A549 (cell line): Measurements from ENCODE around the gene MFN2. TPM values are rescaled to one million over a fixed set of nuclear protein-coding genes. Genes with fewer than 3 reads are reported as not detected.
A peak's percentile ranks its signal among the peaks of the same experiment; 100 is the strongest.

Experiments
- ATAC-seq, 2 experiments: fragments of 200-7000 bp in 1 of 2; fragments of >200 bp in 1 of 2; cut with Nextera tagmentation in 1 of 2; cut with Tn5 transposase in 1 of 2; 3 replicates each; pipeline versions ENCODE4 v1.8.0 to v1.9.1; 2018 to 2020; ENCODE audit warnings: mild to moderate bottlenecking in 1 of 2, moderate library complexity in 1 of 2
- CTCF ChIA-PET: fragments of 300-600 bp; sonication (Branson Sonifier 250); formaldehyde crosslinking; extraction: SDS; loops from one replicate; lab custom pipeline; 2021; ENCODE audit warnings: antibody characterized with exemption, inconsistent platforms; lab: Yijun Ruan, JAX
- POLR2A ChIA-PET: fragments of 350-600 bp; formaldehyde crosslinking; extraction: SDS; loops from one replicate; lab custom pipeline; 2021; ENCODE audit warnings: antibody characterized with exemption, inconsistent platforms; lab: Yijun Ruan, JAX
- DNase-seq, 2 experiments: peaks; one replicate each; pipeline versions ENCODE4 v3.0.0 to v3.0.0-alpha.2; 2011 to 2016; ENCODE audit warnings: low read depth in 1 of 2, low spot score in 1 of 2
- FAIRE-seq: peaks from 2 replicates; lab custom pipeline; 2011; peaks lifted over from hg19 to GRCh38; lab: Jason Lieb, UNC
- H3K27ac ChIP-seq, 2 experiments: fragments of >200 bp; sonication (Bioruptor Twin); formaldehyde crosslinking; 3 replicates each; pipeline ENCODE4 v1.5.1; 2016 to 2017
- H3K4me1 ChIP-seq: fragments of >200 bp; sonication (Bioruptor Twin); formaldehyde crosslinking; 3 replicates; pipeline ENCODE4 v1.6.1; 2016
- H3K4me2 ChIP-seq: fragments of >200 bp; sonication (Bioruptor Twin); formaldehyde crosslinking; 3 replicates; pipeline ENCODE4 v1.6.1; 2016
- H3K4me3 ChIP-seq: fragments of >200 bp; sonication (Bioruptor Twin); formaldehyde crosslinking; 3 replicates; pipeline ENCODE4 v1.5.1; 2016
- H3K9me3 ChIP-seq: fragments of >200 bp; sonication (Bioruptor Twin); formaldehyde crosslinking; 3 replicates; pipeline ENCODE4 v1.6.1; 2016
- BHLHE40 ChIP-seq: IDR thresholded peaks from 2 replicates; pipeline ENCODE4 v1.6.1; 2012; ENCODE audit warnings: low read depth, low read length, inconsistent platforms
- CHD2 ChIP-seq: fragments of 150-350 bp; IDR thresholded peaks from 2 replicates; pipeline ENCODE4 v1.6.1; 2014; ENCODE audit warnings: low read length; ENCODE audit not compliant: partially characterized antibody
- CTCF ChIP-seq: fragments of >200 bp; sonication (Bioruptor Twin); formaldehyde crosslinking; IDR thresholded peaks from 3 replicates; pipeline ENCODE4 v1.5.1; 2016
- EHMT2 ChIP-seq: fragments of 200-600 bp; sonication (generic); IDR thresholded peaks from 2 replicates; pipeline ENCODE4 v1.6.1; 2016; ENCODE audit warnings: antibody characterized with exemption, low read depth, mild to moderate bottlenecking, moderate library complexity
- EP300 ChIP-seq, 2 experiments: fragments of >200 bp; sonication (Bioruptor Twin); formaldehyde crosslinking; IDR thresholded peaks; 2 replicates in 1 of 2; 3 replicates in 1 of 2; pipeline ENCODE4 v1.6.1; 2016 to 2017
- ESRRA ChIP-seq: fragments of 150-350 bp; IDR thresholded peaks from 2 replicates; pipeline ENCODE4 v1.6.1; 2014; ENCODE audit warnings: mild to moderate bottlenecking, low read length, borderline replicate concordance
- FOSB ChIP-seq: fragments of 250-450 bp; sonication (Bioruptor Pico); IDR thresholded peaks from 2 replicates; pipeline ENCODE4 v1.5.0; 2020; ENCODE audit warnings: mild to moderate bottlenecking, moderate library complexity
- FOSL2 ChIP-seq, 2 experiments: fragments of 450-650 bp in 1 of 2; fragments of >200 bp in 1 of 2; sonication (Bioruptor Twin) in 1 of 2; formaldehyde crosslinking; IDR thresholded peaks; 2 replicates each; pipeline versions ENCODE4 v1.5.0 to v1.6.1; 2016 to 2020; ENCODE audit warnings: mild to moderate bottlenecking in 1 of 2, moderate library complexity in 1 of 2
- FOXS1 ChIP-seq: fragments of 250-450 bp; sonication (Bioruptor Pico); IDR thresholded peaks from 2 replicates; pipeline ENCODE4 v1.5.0; 2020; ENCODE audit warnings: mild to moderate bottlenecking, moderate library complexity
- GATA3 ChIP-seq: IDR thresholded peaks from 2 replicates; pipeline ENCODE4 v1.6.1; 2012; ENCODE audit warnings: borderline replicate concordance
- HMGXB4 ChIP-seq: fragments of 250-450 bp; sonication (Bioruptor Pico); IDR thresholded peaks from 2 replicates; pipeline ENCODE4 v1.5.0; 2021; ENCODE audit warnings: mild to moderate bottlenecking, moderate library complexity, borderline replicate concordance
- HOXA7 ChIP-seq: fragments of 250-450 bp; sonication (Bioruptor Pico); IDR thresholded peaks from 2 replicates; pipeline ENCODE4 v1.5.0; 2020; ENCODE audit warnings: mild to moderate bottlenecking, moderate library complexity
- HOXB13 ChIP-seq: fragments of 250-450 bp; sonication (Bioruptor Pico); IDR thresholded peaks from 2 replicates; pipeline ENCODE4 v1.5.0; 2020; ENCODE audit warnings: low read depth, mild to moderate bottlenecking, moderate library complexity
- KDM1A ChIP-seq: fragments of 200-600 bp; sonication (generic); IDR thresholded peaks from 2 replicates; pipeline ENCODE4 v1.6.1; 2016; ENCODE audit warnings: low read depth, mild to moderate bottlenecking
- KDM5A ChIP-seq: fragments of 200-600 bp; sonication (generic); IDR thresholded peaks from 2 replicates; pipeline ENCODE4 v1.6.1; 2016; ENCODE audit warnings: antibody characterized with exemption, mild to moderate bottlenecking
- MAFK ChIP-seq: fragments of 450-650 bp; IDR thresholded peaks from 2 replicates; pipeline ENCODE4 v1.6.1; 2014; ENCODE audit not compliant: partially characterized antibody
- MYC ChIP-seq: IDR thresholded peaks from 2 replicates; pipeline ENCODE4 v1.6.1; 2012; ENCODE audit warnings: mild to moderate bottlenecking, inconsistent platforms, low read length, improper control_type of control experiment, borderline replicate concordance
- PHF8 ChIP-seq: fragments of 200-600 bp; sonication (generic); IDR thresholded peaks from 2 replicates; pipeline ENCODE4 v1.6.1; 2016; ENCODE audit warnings: low read depth, mild to moderate bottlenecking, antibody characterized with exemption, moderate library complexity, borderline replicate concordance
- POLR2A ChIP-seq: IDR thresholded peaks from 2 replicates; pipeline ENCODE4 v1.6.1; 2012; ENCODE audit warnings: mild to moderate bottlenecking, low read length
- RAD21 ChIP-seq, 2 experiments: fragments of >200 bp in 1 of 2; sonication (Bioruptor Twin) in 1 of 2; formaldehyde crosslinking in 1 of 2; IDR thresholded peaks in 1 of 2; conservative IDR thresholded peaks in 1 of 2; 2 replicates in 1 of 2; 3 replicates in 1 of 2; pipeline ENCODE4 v1.6.1; 2012 to 2018; ENCODE audit warnings: inconsistent platforms in 1 of 2
- RARB ChIP-seq: fragments of 250-450 bp; sonication (Bioruptor Pico); IDR thresholded peaks from 2 replicates; pipeline ENCODE4 v1.8.0; 2021; ENCODE audit warnings: mild to moderate bottlenecking, moderate library complexity
- SMC3 ChIP-seq: fragments of >200 bp; sonication (Bioruptor Twin); formaldehyde crosslinking; IDR thresholded peaks from 3 replicates; pipeline ENCODE4 v1.6.1; 2018; ENCODE audit warnings: inconsistent platforms
- TFCP2L1 ChIP-seq: fragments of 250-450 bp; sonication (Bioruptor Pico); IDR thresholded peaks from 2 replicates; pipeline ENCODE4 v1.5.0; 2021; ENCODE audit warnings: mild to moderate bottlenecking
- TP53 ChIP-seq: fragments of 250-450 bp; sonication (Bioruptor Pico); IDR thresholded peaks from 2 replicates; pipeline ENCODE4 v1.5.0; 2021; ENCODE audit warnings: mild to moderate bottlenecking, moderate library complexity
- USF2 ChIP-seq: fragments of 450-650 bp; IDR thresholded peaks from 2 replicates; pipeline ENCODE4 v1.6.1; 2014; ENCODE audit warnings: antibody characterized with exemption
- ZNF302 ChIP-seq: fragments of 250-450 bp; sonication (Bioruptor Pico); IDR thresholded peaks from 2 replicates; pipeline ENCODE4 v1.9.0; 2021; ENCODE audit warnings: inconsistent platforms, mild to moderate bottlenecking, moderate library complexity
- ZSCAN20 ChIP-seq: fragments of 250-450 bp; sonication (Bioruptor Pico); IDR thresholded peaks from 2 replicates; pipeline ENCODE4 v1.8.0; 2022; ENCODE audit warnings: mild to moderate bottlenecking, moderate library complexity
- WGBS: methylation state at CpG from one replicate; pipeline ENCODE4 v1.1.6; 2017; ENCODE audit errors: missing lambda C conversion rate; 5-methylcytosine and 5-hydroxymethylcytosine counted together
- polyA plus RNA-seq, 4 experiments: library from polyadenylated mRNA; depleted of rRNA in 3 of 4; stranded (reverse); fragments of >200 nt; fragmentation: RNase III in 1 of 4; extraction: RNeasy Plus Mini Kit Qiagen cat#74134 plus additional on column Dnase treatment in 1 of 4; gene quantifications; 2 replicates in 3 of 4; 3 replicates in 1 of 4; pipeline ENCODE4 v1.2.3, GENCODE V29; 2011 to 2017

MFN2 gene
- polyA plus RNA-seq, 2 of the 4 experiments (the other 2 are of a cell fraction) = 34.7 to 36.8 TPM

- no peak for TF ChIP-seq MAFK
- TF ChIP-seq TP53 (CRISPR knock-in tag) = no peak
- TF ChIP-seq USF2 = no peak
- no peak for TF ChIP-seq ZSCAN20 (CRISPR knock-in tag)
- no peak for TF ChIP-seq POLR2A
- no peak for TF ChIP-seq RAD21 (conservative IDR thresholded peaks at IDR 0.05 in 1 of 2, IDR thresholded peaks at IDR 0.05 in 1 of 2)
- no peak for TF ChIP-seq KDM5A
- no peak for TF ChIP-seq ESRRA
- TF ChIP-seq GATA3 = no peak
- no peak for TF ChIP-seq CTCF
- TF ChIP-seq FOSL2 (IDR thresholded peaks at IDR 0.05) = no peak
- TF ChIP-seq FOSL2 (CRISPR knock-in tag; IDR thresholded peaks at IDR 0.05) = no peak
- TF ChIP-seq PHF8 = no peak
- no peak for TF ChIP-seq SMC3
- TF ChIP-seq HOXA7 (CRISPR knock-in tag) = no peak
- TF ChIP-seq, all 56 proteins: peak for 0
- FAIRE-seq (no peak), DNase-seq (no peak), ATAC-seq (no peak)
- H3K4me2 ChIP-seq = no peak overlapping the region
- H3K4me3 ChIP-seq = no peak overlapping the region
- ChIA-PET POLR2A (no interaction called here), CTCF (interaction anchor here (0.5 kb wide), 1 partner anchor 83 kb away, joined by 3 read pairs; no protein-coding TSS in a partner anchor)
- peaks cover 15% of the 10 kb centered on the region for H3K4me1 ChIP-seq
- no peaks in the 10 kb centered on the region for H3K9me3 ChIP-seq
- H3K27ac ChIP-seq = peak overlapping the region in 1 of 2 experiments; percentile 60; a peak in 3 of 6 replicates
- 51% methylated on average over 7 of the region's 7 CpGs for WGBS
Observed at GRCh38 chr1:11930571-11931445, 49.4 kb upstream of the MFN2 start.

- no peak for ATAC-seq
- no peak overlapping the region for H3K4me2 ChIP-seq
- ChIA-PET CTCF (no interaction called here), POLR2A (no interaction called here)
- DNase-seq = no peak
- no peak for TF ChIP-seq ZNF302 (CRISPR knock-in tag)
- TF ChIP-seq TFCP2L1 (CRISPR knock-in tag) = no peak
- no peak for TF ChIP-seq HOXB13 (CRISPR knock-in tag)
- TF ChIP-seq KDM1A = no peak
- no peak for TF ChIP-seq FOSB (CRISPR knock-in tag)
- no peak for TF ChIP-seq MYC
- TF ChIP-seq PHF8 = no peak
- no peak for TF ChIP-seq USF2
- TF ChIP-seq FOXS1 (CRISPR knock-in tag) = no peak
- no peak for TF ChIP-seq RARB (CRISPR knock-in tag)
- TF ChIP-seq MAFK = no peak
- no peak for TF ChIP-seq POLR2A
- TF ChIP-seq BHLHE40 = no peak
- TF ChIP-seq SMC3 = no peak
- no peak for TF ChIP-seq EP300 (IDR thresholded peaks at IDR 0.05)
- no peak for TF ChIP-seq HMGXB4 (CRISPR knock-in tag)
- no peak for TF ChIP-seq EHMT2
- TF ChIP-seq CHD2 = no peak
- 87% methylated on average over 10 of the region's 10 CpGs for WGBS
- no peak overlapping the region for H3K27ac ChIP-seq
- H3K4me3 ChIP-seq = no peak overlapping the region
- no peaks in the 10 kb centered on the region for H3K9me3 ChIP-seq
- no peak for FAIRE-seq
- peaks cover 15% of the 10 kb centered on the region for H3K4me1 ChIP-seq
Observed at GRCh38 chr1:11931845-11932244, 48.4 kb upstream of the MFN2 start.
